SK-N-MC (cell line): ENCODE results near the gene IZUMO4.

Experiments used
- EZH2 ChIP-seq: fragments of 200-600 bp; sonication (generic); IDR thresholded peaks from one replicate; pipeline ENCODE4 v1.6.1; 2017; ENCODE audit warnings: antibody characterized with exemption
- POLR2AphosphoS5 ChIP-seq: IDR thresholded peaks from 2 replicates; pipeline ENCODE4 v1.6.1; 2012; ENCODE audit warnings: mild to moderate bottlenecking, low read depth, low read length, borderline replicate concordance

DNA sequence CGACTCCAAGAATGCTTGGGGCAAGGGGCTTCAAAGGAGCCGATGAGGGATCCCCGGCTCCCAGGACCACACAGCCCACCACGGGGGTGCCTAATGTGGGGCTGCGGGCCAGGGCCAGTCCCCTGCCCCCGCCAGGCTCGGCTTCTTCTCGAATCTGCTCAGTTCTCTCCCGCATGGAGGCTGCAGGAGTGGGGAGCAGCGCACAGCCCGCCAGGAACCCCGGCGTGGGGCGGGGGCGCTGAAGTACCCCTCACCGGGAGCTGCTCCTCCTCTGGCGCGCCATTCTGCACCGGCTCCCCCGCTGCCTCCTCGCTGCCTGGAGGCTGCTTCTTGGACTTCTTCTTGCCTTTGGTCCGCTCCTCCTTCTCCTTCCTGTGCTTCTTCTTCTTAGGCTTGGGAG, 14.7 kb downstream of the IZUMO4 start:
- TF ChIP-seq EZH2: no peak
- no peak for TF ChIP-seq POLR2AphosphoS5
